Psoas muscle (tissue), 8 donors: ENCODE results near the gene SDCCAG8. TPM values are rescaled to one million over a fixed set of nuclear protein-coding genes. Genes with fewer than 3 reads are reported as not detected.
A peak's percentile ranks its signal among the peaks of the same experiment; 100 is the strongest.

Experiments
- ATAC-seq, 4 donors: fragments of 200-7000 bp; cut with Tn5 transposase; one replicate each; pipeline ENCODE4 v1.9.1; 2020; ENCODE audit warnings: moderate library complexity in 3 of 4, mild to moderate bottlenecking in 2 of 4
- DNase-seq, 2 donors: peaks; one replicate each; pipeline ENCODE4 v3.0.0-alpha.2; 2020
- H3K27ac ChIP-seq: fragments of 200-600 bp; one replicate; pipeline ENCODE4 v1.8.0; 2022
- H3K27me3 ChIP-seq, 3 donors: fragments of 200-600 bp in 1 of 3; one replicate each; pipeline versions ENCODE4 v1.6.1 to v1.8.0; 2013 to 2022; ENCODE audit warnings: low read length in 2 of 3, mild to moderate bottlenecking in 2 of 3, moderate library complexity in 1 of 3; ENCODE audit not compliant: insufficient read depth in 3 of 3
- H3K36me3 ChIP-seq, 2 donors: fragments of 200-600 bp in 1 of 2; one replicate each; pipeline versions ENCODE4 v1.6.1 to v1.8.0; 2013 to 2022; ENCODE audit warnings: low read depth in 1 of 2, mild to moderate bottlenecking in 1 of 2, moderate library complexity in 1 of 2; ENCODE audit not compliant: insufficient read depth in 1 of 2
- H3K4me1 ChIP-seq: fragments of 200-600 bp; one replicate; pipeline ENCODE4 v1.8.0; 2022
- H3K4me3 ChIP-seq: fragments of 200-600 bp; one replicate; pipeline ENCODE4 v1.8.0; 2022; ENCODE audit warnings: mild to moderate bottlenecking
- H3K9me3 ChIP-seq: fragments of 200-600 bp; one replicate; pipeline ENCODE4 v1.8.0; 2022
- CTCF ChIP-seq: fragments of 200-600 bp; IDR thresholded peaks from one replicate; pipeline ENCODE4 v1.8.0; 2022; ENCODE audit warnings: antibody characterized with exemption
- WGBS, 3 donors: extraction: QIAGEN DNeasy Blood & Tissue Kit; methylation state at CpG; one replicate each; pipeline versions ENCODE4 v1.1.6 to v1.1.7; 2013; 5-methylcytosine and 5-hydroxymethylcytosine counted together
- intact Hi-C, 2 donors: fragments of 100-400 bp; cut with DNase I; formaldehyde crosslinking; loops; one replicate each; pipeline versions ENCODE4 v1.11.0 to v1.14.2; 2022
- polyA plus RNA-seq, 3 donors: library from polyadenylated mRNA; stranded (reverse); fragments of 200-250 nt; gene quantifications; one replicate each; pipeline ENCODE4 v1.2.3, GENCODE V29; 2013
- total RNA-seq, 4 donors: library from RNA; stranded (reverse); fragmentation: NEBNext Ultra II Directional in 2 of 4; extraction: Animal tissue kit (Norgen Biotek cat#: 25700) in 2 of 4; gene quantifications; one replicate each; pipeline versions ENCODE4 v1.2.1 to v1.2.4, GENCODE V29; 2021 to 2023
- donor health status: healthy with polysubstance abuse.
- donor health status: DM: no; HTN: no; CAD: no; lungs with moderate emphysema.
- donor health status: Bipolar disorder and iron deficiency.
- donor health status: healthy.
- donor health status: DM: yes; HTN: yes; CAD: no.
- donor health status: DM: no; HTN: no; CAD: no.
- donor health status: DM: no; HTN: no; CAD: no.
- donor health status: DM: yes; HTN: yes; CAD: no.

The SDCCAG8 gene
- total and polyA plus RNA-seq, 7 donors, result 6.4 to 27.6 (median 20.9) TPM

DNA sequence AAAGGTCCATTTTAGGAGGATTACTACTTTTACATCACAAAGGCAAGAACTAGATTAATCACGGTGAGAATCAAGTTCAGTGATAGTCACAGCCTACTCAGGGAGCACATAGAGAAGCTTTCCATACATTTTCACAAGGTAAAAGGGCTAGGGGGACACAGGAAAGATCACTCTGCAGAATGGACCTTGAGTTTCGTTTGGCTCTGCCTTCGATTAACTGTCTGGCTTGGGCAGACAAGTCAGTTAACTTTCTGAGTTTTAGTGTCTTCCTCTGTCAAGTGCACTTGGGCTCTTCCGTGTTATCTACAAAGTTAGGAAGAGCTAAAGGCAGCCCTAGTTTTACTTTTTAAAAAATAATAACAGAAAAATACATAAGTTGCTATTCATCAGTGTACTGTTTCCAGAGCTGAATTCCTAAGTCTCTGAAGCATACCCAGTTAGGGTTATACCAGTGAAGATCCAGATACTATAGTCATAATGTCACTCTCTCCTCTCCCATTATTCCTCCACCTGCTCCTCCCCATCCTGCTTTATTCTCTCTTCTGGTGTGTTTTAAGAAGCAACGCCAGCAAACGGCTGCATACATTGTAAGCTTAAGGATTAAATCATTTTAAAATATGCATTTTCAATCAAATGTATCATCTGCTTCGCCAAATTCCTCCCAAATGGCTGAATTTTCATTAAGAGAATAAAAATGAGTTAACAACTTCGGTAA, 2.5 kb upstream of the SDCCAG8 start:
- Histone ChIP-seq H3K4me1 (peaks cover 69% of the 10 kb centered on the region), H3K4me3 (peak overlapping the region; percentile 87), H3K9me3 (no peaks in the 10 kb centered on the region), H3K36me3 (no peaks in the 10 kb centered on the region), H3K27me3 (no peaks in the 10 kb centered on the region), H3K27ac (peak overlapping the region; percentile 97)
- TF ChIP-seq CTCF, result no peak
- DNase-seq (no peak), ATAC-seq (no peak)
- 1 to 3% (median 2%) methylated on average over 8 of the region's 8 CpGs for WGBS, 3 donors
- intact Hi-C loops, result no loop called here

- peak overlapping the region; percentile 97 for H3K27ac ChIP-seq
- peaks cover 64% of the 10 kb centered on the region for H3K4me1 ChIP-seq
- WGBS, 3 donors, result 0 to 1% (median 1%) methylated on average over 4 of the region's 4 CpGs
- no peak for TF ChIP-seq CTCF
- intact Hi-C loops, result no loop called here
- peak overlapping the region; percentile 87 for H3K4me3 ChIP-seq
- no peaks in the 10 kb centered on the region for H3K9me3 ChIP-seq
- no peaks in the 10 kb centered on the region for H3K36me3 ChIP-seq
- ATAC-seq (no peak), DNase-seq (no peak)
- H3K27me3 ChIP-seq, result no peaks in the 10 kb centered on the region
These were observed 2.0 kb upstream of the SDCCAG8 start for GRCh38 chr1:243253926-243254232.

- H3K36me3 ChIP-seq, result no peaks in the 10 kb centered on the region
- H3K9me3 ChIP-seq, result no peaks in the 10 kb centered on the region
- H3K27ac ChIP-seq, result peak overlapping the region; percentile 97
- intact Hi-C loops, result no loop called here
- DNase-seq (peak; percentile 76 to 86), ATAC-seq (peak; percentile 22 to 32 (median 28))
- 0% methylated on average over 32 to 50 of the region's 50 CpGs for WGBS, 3 donors
- H3K4me1 ChIP-seq, result peaks cover 59% of the 10 kb centered on the region
- TF ChIP-seq CTCF, result no peak
- H3K27me3 ChIP-seq, result no peaks in the 10 kb centered on the region
- peak overlapping the region; percentile 87 for H3K4me3 ChIP-seq
These were observed 1.5 kb upstream of the SDCCAG8 start for GRCh38 chr1:243254233-243254926.

DNA sequence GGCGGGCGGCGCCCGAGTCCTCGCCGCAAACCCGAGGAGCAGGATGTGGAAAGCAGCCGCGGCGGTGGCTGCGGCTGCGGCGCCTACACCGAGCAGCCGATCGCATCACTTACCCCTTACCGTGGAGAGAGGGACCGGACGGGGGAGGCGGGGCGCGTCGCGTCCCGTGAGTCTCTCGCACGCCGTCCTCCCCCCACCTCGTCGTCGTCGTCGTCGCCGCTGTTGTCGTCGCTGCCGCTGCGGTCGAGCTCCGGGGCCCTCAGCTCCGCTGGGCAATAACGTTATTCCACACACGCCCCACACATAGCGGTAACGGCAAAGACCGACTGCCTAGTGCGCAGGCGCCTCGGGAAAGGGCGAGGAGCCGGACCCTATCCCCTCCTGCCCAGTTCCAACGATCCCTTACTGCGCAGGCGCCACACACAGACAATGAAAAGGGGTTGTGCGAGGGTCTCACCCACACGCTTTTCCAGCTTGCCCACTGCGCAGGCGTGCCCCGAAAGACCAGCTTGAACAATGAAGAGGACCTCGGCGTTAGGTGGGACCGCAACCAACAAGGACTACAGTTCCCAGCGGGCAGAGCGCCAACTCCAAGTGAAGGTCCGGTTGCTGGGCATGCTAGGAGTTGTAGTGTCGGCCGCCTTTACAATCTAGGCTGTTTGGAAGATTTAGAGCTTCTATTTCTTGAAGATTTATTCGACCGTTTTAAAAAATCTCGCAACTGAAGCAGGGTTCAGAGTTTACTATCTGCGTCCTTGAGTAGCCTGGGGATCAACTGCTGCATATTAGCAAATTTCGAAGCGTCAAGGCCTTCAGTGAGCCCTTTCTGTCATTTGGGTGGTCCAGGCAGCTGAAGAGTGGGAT, 682 bp upstream of the SDCCAG8 start, which contains the start of gene CEP170:
Gene CEP170 (minus strand): TSS at position 355 of the 864 bp plus-strand sequence. CDS start 30,001 bp downstream, outside the sequence.
- ATAC-seq, result peak; percentile 78 to 82 (median 80)
- Histone ChIP-seq H3K9me3 (no peaks in the 10 kb centered on the region), H3K36me3 (no peaks in the 10 kb centered on the region), H3K4me3 (peak within 1 kb of the TSS; percentile 87), H3K27me3 (no peaks in the 10 kb centered on the region), H3K27ac (peak within 1 kb of the TSS; percentile 97), H3K4me1 (peaks cover 52% of the 10 kb centered on the region)
- intact Hi-C loops, result no loop called here
- TF ChIP-seq CTCF, result no peak
- 0% methylated on average over 65 to 74 of the region's 74 CpGs for WGBS, 3 donors
- peak; percentile 95 to 96 for DNase-seq
